SIG-M5 treated with dmso at 0.1 percent for 504 hours (cell line): ENCODE results near the gene SDC3.
"Not testable (repeated sequence)": the region's sequence is repeated elsewhere in the genome, so short reads cannot be mapped to it uniquely, and the experiment has no call there.

Experiments
- DNase-seq: peaks from one replicate; lab custom pipeline; 2025; ENCODE audit not compliant: unreplicated experiment; lab: John Stamatoyannopoulos, UW

SDC3 gene

DNA sequence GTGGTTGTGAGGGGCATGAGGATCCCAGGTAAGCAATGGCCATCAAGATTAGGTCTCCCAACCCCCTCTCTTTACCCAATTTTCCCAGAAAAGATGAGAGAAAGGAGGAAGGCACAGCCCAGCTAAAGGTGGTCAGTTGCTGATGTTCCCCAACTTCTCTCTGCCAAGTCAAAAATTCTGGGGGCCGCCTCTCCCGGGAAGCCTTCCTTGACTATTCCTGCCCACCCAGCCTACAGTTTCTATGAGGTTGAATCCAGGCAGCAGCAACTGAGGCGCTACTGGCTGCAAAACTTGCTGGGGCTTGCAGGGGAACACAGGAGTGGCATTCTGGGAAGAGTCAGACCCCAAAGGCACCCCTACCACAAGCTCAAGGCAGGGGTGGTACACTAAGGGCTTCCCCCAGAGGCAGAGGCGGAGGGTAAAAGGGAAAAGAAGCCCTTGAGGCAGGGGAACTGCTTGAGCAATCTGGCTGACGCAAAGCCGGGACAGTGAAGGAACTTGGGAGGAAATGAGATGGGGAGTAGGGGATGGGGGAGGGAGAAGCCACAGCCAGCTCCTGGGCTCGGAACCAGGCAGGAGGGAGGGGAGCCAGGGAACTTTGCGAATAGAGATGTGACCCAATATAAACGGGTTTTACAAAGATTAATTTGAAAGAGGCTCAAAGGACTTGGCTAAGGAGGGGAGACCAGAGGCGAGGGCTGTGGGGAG is 31.2 kb downstream of the SDC3 start:
- peak; percentile 34 for DNase-seq

GRCh38 chr1:30876451-30877204 is 31.9 kb downstream of the SDC3 start:
- DNase-seq = no peak

GRCh38 chr1:30875916-30876315 is 32.6 kb downstream of the SDC3 start:
- no peak for DNase-seq

DNA sequence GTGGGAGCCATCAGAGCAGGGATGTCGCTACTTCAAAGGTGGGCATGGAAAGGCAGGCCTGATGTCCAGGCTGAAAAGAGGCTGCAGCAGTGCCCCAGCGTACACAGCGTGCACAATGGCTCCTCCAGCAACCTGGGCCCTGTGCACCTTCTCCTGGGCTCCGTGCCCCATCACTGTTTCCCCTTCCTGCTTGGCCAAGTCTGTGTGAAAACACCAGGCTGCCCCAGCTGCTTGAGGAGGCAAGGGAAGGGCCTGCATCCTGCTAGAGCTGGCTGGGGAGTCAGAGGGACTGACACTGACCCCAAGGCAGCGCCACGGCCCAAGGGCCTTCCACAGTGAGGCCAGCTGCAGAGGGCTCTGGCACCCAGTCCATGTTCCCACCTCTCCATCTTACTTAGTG is 33.4 kb downstream of the SDC3 start:
- DNase-seq = no peak

GRCh38 chr1:30874176-30874575 is 34.4 kb downstream of the SDC3 start:
- DNase-seq = no peak

- DNase-seq = no peak
These were observed 35.7 kb downstream of the SDC3 start for GRCh38 chr1:30872948-30873263.

DNA sequence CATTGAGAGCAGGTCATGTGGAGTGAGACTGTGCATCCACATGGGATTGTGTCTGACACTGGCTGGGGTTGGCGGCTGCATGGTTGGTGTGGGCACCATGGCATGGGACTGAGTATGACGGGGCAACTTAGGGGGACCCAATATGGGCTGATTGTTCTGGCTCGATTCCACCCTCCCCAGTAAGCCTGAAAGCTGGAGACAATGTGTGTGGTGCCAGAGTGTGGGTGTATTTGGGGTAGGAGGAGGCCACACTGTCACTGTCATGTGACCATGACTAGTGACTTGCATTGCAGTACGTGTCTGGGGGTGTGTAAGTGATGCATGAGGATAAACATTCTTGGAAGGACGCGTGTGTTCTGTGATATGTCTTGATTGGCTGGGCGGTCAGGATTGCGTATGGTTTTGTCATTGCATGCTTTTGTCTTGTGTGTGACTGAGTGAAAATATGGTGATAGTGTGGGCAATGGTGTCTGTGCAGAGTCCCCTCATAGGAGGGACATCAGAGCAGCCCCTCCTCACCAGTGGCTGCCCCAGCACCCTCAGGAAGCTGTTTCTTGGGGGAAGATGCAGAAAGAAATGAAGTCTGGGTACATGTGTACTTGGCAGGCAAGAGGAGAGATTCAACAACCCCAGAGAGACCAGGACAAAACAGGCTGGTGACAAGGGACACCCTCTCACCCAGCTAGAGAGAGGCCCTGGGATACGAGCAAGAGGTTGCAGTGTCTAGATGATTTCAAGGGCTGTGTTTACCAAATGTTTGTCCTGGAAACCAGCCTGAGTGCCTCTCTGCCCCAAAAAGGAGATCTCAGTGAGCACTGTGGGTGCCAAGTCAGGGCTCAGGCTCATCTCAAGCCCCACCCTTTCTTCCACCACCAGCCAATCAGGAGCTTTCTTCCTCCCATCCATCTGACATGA is 36.3 kb downstream of the SDC3 start:
- DNase-seq = no peak

GRCh38 chr1:30871276-30871871 is 37.2 kb downstream of the SDC3 start:
- no peak for DNase-seq

DNA sequence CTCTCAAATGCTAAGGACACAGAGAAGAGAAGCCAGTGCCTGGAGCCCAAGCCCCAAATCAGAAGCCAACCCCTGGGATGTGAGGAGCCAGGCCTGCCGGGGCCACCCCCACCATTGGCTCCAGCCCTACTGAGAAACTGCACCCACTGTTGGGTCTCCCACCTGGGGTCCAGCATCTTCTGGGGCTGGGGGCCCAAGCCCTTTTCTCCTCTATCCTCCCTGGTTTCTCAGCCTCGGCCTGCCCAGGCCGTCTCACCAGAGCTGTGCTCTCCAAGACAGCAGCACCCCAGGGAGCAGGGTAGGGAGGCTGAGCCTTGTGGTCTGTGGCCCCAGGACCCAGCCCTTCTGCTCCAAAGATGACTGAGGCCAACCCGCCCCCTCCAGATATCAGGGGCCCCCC is 37.9 kb downstream of the SDC3 start:
- DNase-seq = no peak

GRCh38 chr1:30870035-30870434 is 38.5 kb downstream of the SDC3 start:
- no peak for DNase-seq

DNA sequence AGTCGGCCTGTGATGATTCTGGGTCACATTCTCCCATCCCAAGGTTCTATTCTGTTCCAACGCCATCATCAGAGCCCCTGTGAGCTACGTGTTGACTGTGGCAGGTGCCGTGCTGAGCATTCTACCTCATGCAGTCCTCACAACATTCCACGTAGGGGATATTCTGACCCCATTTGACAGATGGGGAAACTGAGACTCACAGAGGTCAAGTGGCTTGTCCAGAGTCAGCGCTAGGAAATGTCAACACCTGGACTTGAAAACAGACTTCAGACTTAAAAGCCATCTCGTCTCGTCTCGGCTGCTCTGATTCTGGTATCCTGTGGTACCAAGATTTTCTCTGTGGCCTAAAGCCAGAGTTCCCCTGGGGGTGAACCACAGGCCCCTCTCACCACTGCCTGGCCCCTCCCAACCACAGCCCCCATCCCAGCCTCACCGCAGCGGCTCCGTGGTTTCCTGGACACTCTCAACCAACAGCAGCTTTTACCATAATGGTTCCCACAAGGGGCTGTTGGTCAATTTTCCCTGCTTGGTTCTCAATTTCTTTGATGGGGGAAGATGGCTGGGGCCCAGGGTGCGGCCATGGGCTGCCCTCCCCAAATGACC is 39.6 kb downstream of the SDC3 start:
- DNase-seq = no peak

- not testable (repeated sequence) for DNase-seq
These were observed 40.5 kb downstream of the SDC3 start for GRCh38 chr1:30868057-30868456.

GRCh38 chr1:30867537-30867936 is 41.0 kb downstream of the SDC3 start:
- no peak for DNase-seq

- DNase-seq = no peak
These were observed 42.0 kb downstream of the SDC3 start for GRCh38 chr1:30866594-30866993.

DNA sequence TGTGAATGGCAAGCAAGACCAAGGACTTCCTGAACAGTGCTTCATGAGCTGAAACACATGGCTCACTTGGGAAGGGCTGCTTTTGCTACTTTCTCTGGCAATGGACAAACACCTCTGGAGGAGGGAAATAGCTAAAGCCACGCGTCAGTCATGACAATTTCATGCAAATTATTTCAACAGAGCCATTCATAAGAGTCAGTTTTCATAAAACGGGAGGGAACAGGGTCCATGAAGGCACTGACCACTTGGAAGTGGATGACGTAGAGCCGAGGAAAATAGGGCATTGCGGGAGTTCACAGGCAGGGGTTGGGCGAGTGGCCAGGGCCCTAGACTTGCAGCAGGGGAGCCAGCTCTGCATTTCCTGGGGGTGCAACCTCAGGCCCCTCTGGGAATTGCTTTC is 43.9 kb downstream of the SDC3 start:
- DNase-seq = no peak

DNA sequence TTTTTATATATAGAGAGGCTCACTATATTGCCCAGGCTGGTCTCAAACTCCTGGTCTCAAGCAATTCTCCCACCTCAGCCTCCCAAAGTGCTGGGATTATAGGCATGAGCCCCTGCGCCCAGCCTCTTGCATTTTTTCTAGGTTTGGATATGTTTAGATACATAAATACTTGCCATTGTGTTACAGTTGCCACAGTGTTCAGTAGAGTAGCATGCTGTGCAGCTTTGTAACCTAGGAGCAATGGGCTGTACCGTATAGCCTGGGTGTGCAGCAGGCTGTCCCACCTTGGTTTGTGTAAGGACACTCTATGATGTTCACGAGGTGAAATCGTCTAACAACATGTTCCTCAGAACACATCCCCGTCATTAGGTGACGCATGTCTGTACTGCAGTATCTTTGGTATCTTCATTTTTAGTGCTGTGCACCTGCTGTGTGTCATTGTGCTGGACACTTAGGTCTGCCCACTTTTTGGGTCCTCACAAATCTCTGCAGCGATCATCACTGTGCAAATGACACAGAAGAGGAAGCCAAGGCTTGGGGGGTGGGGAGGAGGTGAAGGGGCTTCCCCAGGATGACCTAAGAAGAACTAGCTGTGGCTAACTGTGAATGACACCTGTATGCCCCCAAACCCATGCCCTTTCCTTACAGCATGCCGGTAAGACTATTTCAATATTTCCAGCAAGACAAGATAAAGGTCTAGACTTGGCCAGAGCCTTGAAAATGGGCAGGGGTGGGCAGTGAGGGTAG is 44.5 kb downstream of the SDC3 start:
- DNase-seq = no peak

DNA sequence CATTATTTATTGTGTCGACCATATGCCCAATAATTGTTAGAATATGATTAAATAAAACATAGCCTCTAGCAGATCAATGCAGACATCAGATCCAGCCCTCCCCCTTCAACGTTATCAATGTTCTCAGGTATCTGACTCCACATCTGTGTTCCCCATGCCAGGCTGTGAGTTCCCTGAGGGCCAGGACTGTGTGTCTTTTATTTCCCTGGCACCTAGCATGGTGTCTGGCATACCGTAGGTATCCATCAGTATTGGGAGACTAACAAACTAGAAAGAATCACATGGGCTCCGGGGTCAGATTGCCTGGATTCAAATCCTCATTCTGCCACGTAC is 48.3 kb downstream of the SDC3 start:
- no peak for DNase-seq

DNA sequence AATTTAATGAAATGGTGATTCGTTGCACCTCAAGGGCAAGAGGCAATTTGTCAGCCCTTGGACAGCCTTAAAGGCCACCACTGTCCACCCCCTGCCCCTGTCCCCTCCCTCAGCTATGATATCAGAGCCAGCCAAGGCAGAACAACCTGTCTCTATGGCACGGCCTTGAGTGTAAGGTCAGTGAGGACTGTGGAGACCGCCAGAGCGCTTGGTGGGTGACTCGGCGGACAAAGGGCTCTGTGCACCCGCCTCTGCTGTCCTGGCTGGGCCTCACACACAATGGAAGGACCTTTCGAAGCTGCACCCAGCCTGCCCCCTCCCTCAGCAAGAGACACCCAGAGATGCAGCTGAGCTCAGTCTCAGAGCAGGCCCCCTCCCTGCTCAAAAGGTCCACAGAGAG is 50.6 kb downstream of the SDC3 start:
- no peak for DNase-seq

GRCh38 chr1:30857062-30857461 is 51.5 kb downstream of the SDC3 start:
- DNase-seq = no peak

DNA sequence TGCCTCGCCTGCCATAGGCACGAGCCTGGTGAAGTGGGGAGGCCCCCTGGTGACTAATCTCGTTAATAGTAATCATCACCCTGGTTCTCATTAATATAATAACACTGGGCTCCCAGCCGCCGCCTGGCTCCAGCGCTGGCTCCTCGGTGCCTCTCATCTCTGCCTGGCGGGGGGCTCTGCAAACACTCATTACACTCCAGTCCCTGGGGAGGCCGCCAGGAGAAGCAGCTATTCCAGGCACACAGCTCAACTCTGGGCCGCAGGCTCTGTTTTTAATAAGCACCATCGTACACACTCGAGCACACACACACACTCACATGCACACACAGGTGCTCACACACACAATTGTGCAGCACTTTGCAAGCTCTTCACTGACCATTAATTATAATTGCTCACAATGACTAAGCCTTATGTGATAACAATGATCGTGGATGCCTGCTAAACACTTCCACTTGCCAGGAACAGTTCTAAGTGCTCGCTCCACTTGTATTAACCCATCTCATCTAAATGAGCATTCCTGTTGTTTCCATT is 52.2 kb downstream of the SDC3 start:
- no peak for DNase-seq
